Activated gamma-delta T cell (primary cell): Measurements from ENCODE around the gene SEZ6L.

Source experiments
- DNase-seq: peaks from one replicate; lab custom pipeline; 2025; lab: John Stamatoyannopoulos, UW

The SEZ6L gene

DNA sequence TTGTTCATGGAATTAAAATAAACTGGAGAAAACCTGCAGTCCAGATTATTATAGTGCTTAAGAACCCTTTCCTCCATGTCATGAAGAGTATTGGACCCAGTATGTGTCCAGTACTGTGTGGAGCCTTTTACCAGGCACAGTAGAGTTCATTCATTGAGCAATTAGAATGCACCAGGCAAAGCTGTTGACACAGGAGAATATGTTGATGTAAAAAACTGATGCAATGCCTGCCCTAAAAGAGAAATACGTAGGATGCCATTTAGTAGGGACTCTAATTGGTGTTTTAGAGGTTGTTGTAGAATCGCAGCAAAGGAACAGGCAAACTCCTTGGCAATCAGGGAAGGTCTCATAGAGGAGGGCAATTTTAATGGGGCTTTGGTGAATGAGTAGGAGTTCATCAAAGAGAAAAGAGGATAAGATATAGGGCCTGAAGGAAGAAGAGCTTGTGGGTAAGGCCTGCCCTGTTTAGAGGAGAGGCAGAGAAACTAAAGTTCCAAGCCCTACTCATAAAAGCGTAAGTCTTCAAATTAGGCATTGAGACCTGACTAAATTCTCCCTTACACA lies 126.4 kb downstream of the SEZ6L start:
- DNase-seq, result no peak

DNA sequence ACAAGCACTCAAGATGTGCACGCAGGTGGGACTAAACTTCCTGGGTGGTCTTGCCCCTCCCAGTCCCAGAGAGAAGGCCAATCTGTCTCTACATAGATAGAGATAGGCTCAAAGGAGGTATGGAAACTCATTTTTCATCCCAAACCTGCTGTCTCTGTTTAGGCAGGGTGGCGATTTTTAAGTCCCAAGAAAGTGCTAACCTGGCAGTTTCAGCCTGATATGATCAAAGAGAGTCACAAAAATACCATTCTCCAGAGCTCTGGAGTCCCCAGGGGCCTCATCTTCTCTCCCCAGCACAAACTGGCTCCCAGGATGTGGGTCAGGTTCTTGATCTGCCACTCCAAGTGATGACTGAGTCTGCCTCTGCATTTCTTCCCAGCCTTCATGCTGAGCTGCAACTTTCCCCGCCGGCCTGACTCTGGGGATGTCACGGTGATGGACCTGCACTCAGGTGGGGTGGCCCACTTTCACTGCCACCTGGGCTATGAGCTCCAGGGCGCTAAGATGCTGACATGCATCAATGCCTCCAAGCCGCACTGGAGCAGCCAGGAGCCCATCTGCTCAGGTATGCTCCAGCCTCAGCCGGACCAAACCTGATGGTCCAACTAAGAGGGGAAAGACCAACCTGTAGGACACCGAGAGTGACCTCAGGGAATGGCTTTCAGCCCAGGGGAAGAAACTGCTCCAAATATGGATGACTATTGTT lies 129.5 kb downstream of the SEZ6L start:
- no peak for DNase-seq

DNA sequence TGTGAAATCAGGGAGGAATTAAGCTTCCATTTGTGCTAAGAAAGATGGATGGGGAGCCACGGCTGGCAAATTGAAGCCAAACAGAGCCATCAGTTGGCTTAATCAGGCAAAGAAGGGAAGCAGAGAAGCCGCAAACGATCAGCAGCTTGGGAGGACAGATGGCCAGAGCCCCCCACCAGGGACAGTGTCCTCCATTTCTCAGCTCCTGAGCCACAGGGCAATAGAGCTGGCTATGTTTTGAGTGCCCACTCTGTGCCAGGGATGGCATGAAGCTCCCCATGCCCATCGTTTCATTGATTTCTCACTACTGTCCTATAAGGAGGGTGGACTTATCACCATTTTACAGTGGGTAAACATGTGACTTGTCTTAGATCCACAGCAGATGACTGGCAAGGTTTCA lies 133.5 kb downstream of the SEZ6L start:
- DNase-seq, result no peak

DNA sequence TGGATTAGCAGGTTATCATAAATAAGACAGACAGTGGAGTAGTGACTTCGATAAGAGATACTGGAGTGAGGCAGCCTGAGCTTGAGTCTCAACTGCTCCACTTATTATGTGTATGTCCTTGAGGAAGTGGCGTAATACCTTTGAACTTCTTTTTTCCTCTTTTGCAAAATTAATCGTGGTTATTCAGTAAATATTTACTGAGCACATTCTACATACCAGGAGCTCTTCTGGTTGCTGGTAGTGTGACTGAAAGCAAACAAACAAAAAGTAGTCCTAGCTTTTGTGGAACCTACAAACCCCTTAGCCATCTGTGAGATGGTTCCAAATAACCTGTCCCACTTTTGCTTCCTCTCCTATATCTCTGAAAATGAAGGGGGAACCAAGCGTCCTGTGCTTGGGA lies 134.2 kb downstream of the SEZ6L start:
- DNase-seq, result no peak

DNA sequence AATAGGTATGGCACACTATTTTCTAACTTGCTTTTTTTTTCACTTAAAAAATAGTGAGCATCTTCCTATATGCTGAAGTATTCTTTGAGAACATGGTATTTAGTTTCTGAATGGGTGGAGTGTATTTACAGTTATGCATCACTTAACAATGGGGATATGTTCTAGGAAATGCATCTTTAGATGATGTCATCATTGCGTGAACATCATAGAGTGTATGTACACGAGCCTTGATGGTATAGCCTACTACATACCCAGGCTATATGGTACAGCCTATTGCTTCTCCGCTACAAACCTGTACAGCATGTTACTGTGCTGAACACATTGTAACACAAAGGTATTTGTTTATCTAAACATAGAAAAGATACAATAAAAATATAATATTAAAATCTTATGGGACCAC lies 135.5 kb downstream of the SEZ6L start:
- no peak for DNase-seq

DNA sequence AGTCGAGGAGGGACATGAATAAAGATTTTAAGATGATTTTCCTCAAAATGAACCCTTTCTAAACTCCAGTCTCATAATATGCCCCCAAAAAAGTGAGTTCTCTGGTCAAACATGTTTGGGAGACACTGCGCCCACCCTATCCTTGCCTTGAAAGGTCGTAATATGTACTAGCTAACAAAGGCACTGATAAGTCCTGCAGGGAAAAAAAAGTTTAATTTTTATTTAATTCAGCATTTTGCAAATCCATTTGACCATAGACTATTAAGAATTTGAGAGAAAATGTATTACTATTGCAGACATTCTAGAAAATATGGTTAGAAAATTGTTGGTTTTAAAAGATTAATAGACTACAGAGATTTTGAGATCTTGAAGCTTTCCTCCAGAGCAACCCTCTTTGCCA lies 139.2 kb downstream of the SEZ6L start:
- DNase-seq, result no peak

DNA sequence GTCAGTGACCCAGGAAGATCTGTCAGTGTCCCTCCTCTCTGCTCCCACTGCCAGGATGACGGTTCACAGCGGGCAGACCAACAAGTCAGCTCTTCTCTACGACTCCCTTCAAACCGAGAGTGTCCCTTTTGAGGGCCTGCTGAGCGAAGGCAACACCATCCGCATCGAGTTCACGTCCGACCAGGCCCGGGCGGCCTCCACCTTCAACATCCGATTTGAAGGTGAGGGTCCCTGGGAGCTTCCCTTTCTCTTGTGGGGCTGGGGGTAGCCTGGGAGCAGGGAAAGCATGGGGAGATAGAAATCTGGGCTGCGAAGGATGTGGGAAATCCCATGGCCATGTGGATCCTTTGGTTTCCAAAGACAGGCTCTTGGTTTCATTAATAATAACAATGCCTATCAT lies 141.4 kb downstream of the SEZ6L start:
- DNase-seq, result no peak

DNA sequence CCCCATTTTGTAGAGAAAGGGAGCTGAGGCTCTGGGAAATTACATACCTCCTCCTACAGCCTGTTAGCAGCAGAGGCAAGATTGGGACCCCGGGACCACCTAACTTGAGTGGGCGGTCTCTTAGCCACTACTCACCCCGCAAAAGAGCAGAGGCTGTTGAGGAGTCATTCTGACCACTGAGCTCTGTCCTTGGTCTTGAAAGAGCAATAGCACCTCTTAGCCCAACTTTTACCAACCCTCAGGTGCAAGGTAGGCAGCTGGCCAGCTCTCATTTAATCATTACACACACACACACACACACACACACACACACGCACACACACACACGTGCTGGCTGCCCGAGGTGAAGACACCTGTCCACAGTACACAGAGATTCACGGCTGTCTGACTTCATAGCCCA lies 144.0 kb downstream of the SEZ6L start:
- no peak for DNase-seq

DNA sequence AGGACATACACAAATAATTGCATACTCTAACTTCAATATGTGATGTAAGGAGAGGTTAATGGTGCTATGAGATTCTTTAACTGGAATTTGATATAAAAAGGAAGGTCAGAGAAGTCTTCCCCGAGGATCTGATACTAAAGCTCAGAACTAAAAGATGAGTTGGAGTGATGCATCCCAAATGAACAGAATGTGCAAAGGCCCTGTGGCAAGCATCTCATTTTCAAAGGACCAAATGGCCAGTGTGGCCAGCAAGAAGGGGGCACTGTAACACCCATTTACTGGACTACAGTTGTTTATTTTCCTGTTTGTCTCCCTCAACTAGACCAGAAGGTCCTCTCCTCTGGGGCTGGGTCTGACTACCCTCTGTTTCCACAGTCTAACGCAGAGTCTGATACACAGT lies 144.9 kb downstream of the SEZ6L start:
- DNase-seq, result no peak

DNA sequence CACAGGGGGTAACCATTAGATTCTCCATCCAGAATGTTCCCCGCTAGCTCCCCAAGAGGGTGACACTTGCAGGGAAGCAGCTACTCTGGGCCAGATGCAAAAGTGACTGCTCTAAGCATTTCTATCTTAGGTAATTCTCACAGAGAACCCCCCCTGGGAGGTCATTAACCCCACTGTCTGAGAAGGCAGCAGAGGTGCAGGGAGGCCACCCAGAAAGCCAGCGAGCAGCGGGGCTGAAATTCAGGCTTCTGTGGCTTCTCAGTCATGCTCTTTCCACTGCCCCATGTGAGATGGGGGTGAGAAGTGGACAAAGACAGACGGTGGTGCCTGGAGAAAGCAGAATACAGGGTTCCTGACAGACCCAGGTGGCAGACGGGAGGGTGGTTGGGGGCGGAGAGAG lies 145.4 kb downstream of the SEZ6L start:
- no peak for DNase-seq

DNA sequence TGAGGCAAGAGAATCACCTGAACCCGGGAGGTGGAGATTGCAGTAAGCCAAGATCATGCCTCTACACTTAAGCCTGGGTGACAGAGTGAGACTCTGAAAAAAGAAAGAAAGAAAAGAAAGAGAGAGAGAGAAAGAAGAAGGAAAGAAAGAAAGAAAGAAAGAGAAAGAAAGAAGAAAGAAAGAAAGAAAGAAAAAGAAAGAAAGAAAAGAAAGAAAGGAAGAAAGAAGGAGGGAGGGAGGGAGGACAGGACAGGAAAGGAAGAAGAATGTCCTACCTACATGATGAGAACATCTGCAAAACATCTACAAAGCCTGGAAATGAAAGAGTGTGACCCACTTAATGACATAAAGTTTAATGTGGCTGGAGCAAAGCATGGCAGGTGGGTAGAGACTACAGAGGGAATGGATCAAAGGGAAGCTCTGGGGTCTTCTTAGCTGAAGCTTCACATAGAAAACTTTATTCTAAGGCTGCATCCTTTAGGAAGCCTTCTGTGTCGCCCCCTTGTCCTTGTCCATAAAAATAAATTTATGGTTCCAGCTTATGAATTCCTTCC lies 147.5 kb downstream of the SEZ6L start:
- no peak for DNase-seq

DNA sequence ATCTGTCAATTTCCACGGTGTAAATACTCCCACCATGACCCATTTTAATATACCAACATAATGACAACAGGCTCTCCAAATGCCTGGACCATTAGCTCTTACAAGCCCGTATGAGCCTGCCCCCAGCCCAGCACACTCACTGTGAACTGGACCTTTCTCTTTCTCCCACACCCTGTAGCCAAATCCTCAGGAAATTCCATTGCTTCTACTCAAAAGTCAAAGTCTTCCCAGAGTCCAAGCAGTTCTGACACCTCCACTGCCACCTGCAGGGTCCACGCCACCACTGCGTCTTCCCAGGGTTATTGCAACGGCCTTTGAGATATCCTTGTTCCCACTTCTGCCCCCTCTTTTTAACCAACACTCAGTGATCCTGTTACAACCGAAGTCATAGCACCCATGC lies 149.7 kb downstream of the SEZ6L start:
- no peak for DNase-seq

DNA sequence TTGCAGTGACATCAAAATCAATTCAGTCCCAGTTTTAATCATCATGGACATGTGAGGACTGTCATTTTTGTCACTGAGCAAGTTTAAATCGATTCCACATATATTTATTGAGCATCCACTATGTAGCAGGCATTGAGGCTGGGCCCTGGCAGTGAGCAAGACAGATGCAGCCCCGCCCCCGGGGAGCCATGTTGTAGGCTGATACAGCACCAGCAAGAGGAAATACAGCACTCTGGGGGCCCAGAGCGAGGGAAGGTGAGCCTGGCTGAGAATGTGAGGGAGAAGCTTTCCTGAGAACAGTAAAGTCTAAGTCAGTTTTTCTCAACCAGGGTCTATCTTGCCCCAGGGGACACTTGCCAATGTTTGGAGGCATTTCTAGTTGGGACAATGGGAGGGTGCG lies 151.2 kb downstream of the SEZ6L start:
- DNase-seq, result no peak

DNA sequence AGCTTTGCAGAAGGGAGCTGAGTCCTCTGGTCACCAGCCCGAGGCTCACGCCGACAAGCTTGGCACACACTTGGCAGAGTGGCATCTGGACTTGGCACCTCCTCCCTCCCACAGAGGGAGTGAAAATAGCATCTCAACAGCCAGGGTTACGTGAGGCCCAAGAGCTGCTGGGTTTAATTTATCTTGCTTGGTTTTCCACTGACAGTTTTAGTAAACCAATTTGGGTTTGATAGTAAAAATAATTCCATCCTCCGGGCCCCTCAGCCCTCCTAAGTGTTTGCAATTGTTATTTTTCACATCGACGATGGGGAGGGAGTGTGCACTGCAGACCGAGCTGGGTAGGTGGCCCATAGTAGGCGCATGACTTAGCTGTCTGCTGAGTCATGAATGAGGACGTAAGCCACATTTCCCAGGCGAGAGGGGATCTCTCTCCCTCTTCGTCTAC lies 152.2 kb downstream of the SEZ6L start:
- DNase-seq, result no peak

DNA sequence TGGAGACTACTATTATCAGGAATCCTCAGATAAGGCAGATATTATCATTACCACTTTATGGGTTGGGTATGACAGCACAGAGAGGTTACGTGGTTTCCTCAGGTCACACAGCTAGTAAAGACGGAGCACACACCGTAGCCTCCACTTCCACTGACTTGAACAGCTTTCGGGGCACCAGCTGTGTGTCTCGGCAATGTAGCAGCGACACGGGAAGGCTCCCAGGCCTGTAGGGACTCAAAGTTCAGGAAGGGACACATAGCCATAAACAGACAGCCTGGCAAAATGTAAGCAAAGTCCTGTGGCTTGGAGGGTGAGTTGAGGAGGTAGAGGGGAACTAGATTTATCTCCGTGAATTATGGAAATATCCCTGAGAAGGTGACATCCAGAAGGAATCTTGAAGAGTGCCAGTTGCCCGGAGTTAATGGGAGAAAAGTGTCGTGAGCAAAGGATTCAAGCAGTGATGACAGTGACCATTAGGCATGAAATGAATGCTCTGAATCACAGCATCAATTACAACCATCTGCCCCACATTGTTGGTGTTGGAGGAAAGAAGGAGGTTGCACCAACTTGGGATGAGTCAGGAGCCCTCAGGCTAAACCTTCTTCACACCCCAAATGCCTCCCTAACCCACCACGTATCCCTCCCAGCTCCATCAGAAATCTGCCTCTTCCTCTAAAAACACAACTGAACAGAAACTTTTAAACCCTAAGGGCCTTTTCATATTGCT lies 153.1 kb downstream of the SEZ6L start:
- DNase-seq, result no peak

DNA sequence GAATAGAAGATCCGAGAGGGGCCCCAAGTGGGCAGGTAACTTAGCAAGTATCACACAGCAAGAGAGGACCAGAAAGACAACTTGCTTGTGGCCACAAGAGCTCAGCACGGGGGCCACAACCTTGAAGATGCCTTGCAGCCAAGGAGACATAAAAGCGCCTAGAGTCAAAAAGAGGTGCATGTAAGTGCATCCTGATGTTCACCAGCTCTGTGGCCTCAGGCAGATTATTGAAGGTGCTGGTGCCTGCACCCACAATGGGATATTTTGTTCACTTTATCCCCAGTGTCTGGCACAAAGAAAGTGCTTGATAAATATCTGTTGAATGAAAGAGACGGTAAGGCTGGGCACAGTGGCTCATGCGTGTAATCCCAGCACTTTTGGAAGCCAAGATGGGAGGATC lies 153.8 kb downstream of the SEZ6L start:
- DNase-seq, result no peak

DNA sequence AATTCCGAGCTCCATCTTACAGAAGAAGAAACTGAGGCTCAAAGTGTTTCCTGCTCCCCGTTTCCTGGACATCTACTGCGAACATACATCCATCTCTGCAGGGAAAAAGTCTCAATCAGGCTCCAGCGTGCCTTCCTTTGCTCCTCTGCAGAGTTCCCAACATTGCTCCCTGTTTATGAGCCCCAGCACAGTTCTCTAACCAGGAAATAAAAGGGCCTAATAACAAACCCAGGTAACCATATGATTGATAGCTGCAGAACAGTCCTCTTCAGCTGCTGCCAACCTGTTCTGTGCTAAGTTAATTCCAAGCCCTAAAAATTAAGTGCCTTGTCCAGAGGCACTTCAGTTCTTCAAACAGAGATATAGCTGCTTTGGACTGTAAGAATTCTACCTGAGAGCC lies 154.9 kb downstream of the SEZ6L start:
- DNase-seq, result no peak

DNA sequence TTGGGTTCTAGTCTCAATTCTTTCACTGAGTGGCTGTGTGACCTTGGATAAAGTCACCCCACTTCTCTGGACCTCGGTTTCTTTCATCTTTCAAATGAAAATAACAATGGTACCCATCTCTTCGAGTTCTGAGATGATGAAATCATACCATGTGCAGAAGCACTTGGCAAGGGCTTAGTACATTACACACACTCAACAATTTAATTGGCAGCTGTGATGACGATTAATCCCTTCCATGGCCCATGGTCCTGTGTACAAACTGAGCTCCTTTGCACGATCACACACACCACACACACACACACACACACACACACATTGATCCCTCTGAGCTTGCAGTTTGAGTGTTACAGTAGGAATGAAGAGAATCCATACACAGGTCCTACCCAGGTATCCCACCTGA lies 156.4 kb downstream of the SEZ6L start:
- DNase-seq, result no peak

DNA sequence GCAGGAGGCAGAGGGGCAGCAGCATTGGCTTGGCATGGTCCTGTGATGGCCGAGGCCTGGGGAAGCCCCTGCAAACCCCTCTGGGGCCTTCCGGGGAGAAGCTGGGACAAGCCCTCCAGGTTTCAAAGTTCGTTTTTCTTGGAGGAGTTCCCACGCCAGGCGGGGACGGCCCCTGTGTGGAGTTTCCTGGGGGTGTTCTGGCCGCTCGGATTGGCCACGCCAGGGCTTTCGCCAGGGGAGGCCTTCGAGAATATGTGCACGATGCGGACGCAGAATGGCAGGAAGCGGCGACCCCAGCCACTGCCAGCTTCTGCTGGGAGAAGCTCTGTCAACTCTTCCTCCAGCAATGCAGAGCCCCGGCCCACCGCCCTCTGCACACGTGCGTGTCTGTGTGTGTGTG lies 157.5 kb downstream of the SEZ6L start:
- DNase-seq, result no peak

DNA sequence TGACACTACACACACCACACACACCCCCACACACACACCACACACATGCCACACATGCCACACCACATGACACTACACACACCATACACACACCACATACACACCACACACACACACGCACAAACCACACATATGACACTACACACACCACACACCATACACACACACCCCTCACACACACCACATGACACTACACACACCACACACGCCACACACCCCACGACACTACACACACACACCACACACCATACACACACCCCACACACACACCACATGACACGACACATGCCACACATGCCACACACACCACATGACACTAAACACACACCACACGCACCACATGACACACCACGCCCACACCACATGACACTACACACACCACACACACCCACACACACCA lies 158.0 kb downstream of the SEZ6L start:
- no peak for DNase-seq

DNA sequence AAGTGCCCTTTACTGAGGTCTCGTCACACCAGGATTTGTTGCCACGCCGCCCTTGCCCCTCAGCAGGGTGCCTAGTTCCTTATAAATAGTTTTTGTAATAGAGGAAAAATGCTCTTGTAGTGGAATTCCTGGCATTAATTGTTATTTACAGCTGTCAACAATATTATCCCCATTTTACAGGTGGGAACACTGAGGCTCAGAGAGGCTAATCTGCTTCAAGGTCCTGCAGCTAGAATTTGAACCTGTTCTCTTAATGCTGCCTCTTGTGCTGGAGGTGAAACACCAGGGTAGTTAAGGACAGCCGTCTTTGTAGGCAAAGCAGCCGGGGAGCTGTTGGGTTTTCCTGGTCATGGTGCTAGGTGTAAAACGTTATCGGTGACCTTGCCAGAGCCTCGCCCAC lies 159.0 kb downstream of the SEZ6L start:
- DNase-seq, result no peak

DNA sequence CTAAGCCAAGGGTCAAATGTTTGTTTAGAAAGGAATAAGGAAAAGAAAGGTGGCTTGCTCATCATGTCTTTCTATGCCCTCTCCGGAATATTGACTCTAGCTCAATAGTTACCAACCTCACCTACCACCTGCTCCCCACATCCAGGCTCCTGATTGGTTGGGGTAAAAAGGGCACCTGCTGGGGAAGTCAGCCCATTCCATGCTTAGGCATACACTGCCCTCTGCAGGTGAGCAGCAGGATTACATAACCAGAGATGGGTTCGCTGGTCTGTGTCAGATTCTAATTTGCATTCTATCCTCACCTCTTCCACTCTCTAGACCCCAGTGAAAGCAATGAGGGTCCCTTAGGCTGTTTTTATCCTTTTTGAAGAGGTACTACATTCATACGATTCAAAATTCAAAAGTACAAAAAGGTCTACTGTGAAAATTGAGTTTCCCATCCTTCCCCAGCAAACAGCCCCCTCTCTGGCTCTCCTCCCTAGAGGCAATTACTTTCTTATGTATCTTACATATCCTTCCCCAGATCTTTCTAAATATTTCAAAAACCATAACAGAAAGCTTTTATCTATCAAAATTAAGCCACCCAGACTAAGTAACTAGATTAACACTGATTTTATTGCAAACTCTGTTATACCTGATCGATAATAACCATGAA lies 161.8 kb downstream of the SEZ6L start:
- DNase-seq, result no peak
